HG03460 (cell line): Measurements from ENCODE around the gene FOXK1.

Experiments used
- ATAC-seq: cut with Tn5 transposase; IDR thresholded peaks from one replicate; pipeline ENCODE4 v1.9.1; 2021; ENCODE audit not compliant: unreplicated experiment

The FOXK1 gene

GRCh38 chr7:4694305-4694704 is 12.2 kb downstream of the FOXK1 start:
- ATAC-seq, result no peak

- ATAC-seq, result no peak
These were observed 16.7 kb downstream of the FOXK1 start for GRCh38 chr7:4698707-4699275.

- no peak for ATAC-seq
These were observed 17.7 kb downstream of the FOXK1 start for GRCh38 chr7:4699841-4700240.

DNA sequence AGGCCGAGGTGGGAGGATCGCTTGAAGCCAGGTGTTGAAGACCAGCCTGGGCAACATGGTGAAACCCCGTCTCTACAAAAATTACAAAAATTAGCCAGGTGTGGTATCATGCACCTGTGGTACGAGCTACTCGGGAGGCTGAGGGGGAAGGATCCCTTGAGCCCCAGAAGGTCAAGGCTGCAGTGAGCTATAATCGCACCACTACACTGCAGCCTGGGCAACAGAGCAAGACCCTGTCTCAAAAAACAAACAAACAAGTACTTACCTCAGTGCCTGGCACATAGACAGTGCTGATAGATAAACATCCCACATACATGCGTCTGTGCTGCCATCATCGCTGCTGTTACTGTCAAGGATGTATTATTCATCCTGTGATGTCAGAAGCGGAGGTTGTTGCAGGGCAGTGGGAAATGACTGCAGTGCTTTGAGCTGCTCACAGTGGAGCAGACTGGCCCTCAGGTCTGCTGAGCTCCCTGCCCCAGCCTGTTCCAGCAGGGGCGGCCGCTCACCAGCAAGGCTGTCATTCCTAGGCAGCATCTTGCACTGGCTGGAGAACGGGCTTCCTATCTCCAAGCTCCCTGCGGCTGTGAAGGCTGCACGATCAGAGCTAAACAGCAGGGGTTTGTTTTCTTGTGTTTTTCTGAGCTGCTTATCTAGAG is 18.6 kb downstream of the FOXK1 start:
- no peak for ATAC-seq

- no peak for ATAC-seq
These were observed 20.9 kb downstream of the FOXK1 start for GRCh38 chr7:4702961-4703512.

- ATAC-seq, result no peak
These were observed 21.4 kb downstream of the FOXK1 start for GRCh38 chr7:4703532-4703931.

DNA sequence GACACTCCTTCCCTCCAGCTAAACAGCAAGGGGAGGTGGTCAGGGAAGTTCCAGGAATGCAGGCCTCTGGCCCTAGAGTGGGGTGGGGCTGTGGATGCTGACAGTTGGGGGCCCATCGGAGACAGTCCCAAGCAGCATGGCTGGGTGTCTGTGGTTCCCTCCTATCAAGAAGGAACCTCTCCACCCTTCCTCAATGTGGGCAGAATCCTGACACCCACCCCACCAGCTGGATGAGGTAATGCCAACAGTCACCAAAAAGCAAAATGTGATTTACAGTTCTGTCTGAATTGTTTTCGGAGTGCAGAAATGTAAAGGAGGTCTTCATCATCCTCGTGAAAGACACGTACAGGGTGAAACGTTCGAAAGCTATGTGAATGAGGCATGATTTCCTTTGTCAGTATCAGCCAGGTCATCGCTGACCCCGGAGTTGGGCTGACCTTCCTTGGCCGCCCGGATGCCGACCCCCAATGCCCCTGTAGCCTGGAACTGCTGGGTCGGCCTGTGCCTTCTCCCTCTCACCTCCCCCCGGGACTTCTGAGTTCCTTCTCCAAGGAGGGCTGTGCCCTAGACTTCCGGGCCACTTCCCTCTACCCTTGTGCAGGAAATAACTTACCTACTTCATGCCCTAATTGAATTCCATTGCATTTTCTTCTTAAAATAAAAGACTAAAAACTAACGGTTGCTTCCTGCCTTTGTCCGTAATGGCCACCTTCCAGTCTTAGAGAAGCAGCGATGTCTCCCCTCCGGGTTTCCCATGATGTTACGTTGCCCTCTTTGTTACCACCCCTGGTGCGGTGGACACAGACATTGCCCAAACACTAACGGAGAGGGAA is 24.5 kb downstream of the FOXK1 start:
- no peak for ATAC-seq

DNA sequence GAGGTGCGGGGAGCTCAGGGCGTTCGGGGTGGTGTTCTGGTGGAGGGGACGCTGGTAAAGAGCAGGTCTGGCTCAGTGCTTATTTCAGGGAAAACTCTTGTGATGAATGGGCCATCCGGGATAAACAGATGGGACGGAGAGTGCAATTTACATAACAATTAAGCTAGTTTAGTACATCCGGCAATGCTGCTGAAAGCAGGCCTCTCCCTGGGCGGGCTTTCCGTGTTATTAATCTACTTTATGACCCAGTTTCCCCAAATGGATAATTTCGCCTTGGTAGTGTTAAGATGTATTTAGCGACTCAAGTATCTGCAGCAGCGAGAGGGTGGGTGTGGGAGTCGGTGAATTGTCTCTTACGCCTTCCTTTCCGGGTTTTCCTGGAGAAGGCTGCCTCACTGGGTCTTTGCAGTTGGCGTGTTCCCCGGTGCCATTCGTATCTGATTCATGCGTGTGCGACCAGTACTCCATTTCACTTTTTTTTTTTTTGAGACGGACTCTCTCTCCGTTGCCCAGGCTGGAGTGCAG is 25.2 kb downstream of the FOXK1 start:
- ATAC-seq, result no peak

GRCh38 chr7:4707980-4708411 is 25.9 kb downstream of the FOXK1 start:
- no peak for ATAC-seq

GRCh38 chr7:4709187-4709586 is 27.1 kb downstream of the FOXK1 start:
- no peak for ATAC-seq

DNA sequence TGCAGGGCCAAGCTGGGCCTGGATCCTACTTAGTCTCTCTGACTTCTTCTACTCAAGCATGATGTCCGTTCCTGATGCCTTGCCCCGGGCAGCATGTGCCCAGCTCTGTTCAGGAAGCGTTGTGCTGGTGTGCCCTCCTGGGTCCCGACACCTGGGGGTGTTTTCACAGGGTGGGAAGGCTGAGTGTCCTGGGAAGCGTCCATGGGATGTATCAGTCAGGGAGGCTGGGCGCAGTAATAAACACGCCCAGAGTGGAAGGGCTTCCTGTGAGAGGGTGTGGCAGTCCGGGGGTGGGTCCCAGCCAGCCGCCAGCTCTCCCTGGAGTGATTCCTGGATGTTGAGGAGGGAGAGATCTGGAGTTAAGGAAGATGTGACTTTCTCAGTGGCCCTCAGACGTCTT is 29.0 kb downstream of the FOXK1 start:
- ATAC-seq, result no peak

DNA sequence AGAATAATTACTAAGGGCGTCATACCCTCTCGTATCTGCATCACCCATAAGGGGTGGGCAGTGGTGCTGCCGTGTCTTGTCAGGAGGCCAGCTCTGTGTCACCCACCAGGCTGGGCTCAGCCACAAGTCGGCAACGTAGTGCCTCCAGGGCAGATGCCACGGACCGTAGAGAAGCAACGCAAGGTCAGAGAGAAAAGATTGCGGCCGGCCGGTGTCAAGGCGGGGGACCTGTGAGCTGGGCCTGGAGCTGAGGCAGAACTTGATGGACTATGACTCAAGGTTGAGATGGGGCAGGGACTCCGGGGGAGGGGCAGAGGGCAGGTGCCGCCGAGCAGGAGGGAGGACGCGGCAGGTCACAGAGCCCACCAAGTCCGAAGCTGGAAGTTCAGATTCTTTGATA is 29.5 kb downstream of the FOXK1 start:
- no peak for ATAC-seq

GRCh38 chr7:4712281-4713182 is 30.4 kb downstream of the FOXK1 start:
- no peak for ATAC-seq

- no peak for ATAC-seq
These were observed 31.2 kb downstream of the FOXK1 start for GRCh38 chr7:4713183-4713784.

- no peak for ATAC-seq
These were observed 32.1 kb downstream of the FOXK1 start for GRCh38 chr7:4714161-4714700.

- ATAC-seq, result no peak
These were observed 32.8 kb downstream of the FOXK1 start for GRCh38 chr7:4714767-4715409.

GRCh38 chr7:4715410-4715776 is 33.3 kb downstream of the FOXK1 start:
- no peak for ATAC-seq

- no peak for ATAC-seq
These were observed 35.1 kb downstream of the FOXK1 start for GRCh38 chr7:4716946-4717795.

DNA sequence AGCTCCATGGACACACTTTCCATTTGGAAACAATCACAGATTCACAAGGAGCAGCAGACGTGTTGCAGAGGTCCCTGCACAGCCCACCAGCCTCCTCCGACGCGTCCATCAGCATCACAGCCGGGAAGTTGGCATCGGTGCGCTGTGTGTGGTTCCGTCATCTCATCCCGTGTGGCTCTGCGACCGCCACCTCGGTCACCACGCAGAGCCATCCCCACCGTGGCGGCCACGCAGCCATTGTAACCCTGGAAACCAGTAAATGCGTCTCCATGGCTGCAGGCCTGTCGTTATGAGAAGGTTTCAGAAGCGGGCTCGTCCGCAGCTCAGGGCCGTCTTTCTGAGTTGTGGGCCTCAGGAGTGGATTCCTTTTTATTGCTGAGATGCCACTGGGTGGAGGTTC is 36.0 kb downstream of the FOXK1 start:
- no peak for ATAC-seq
